22Rv1 (cell line): ENCODE measurements around the gene COQ8A.

ENCODE experiments used
- H3K27ac ChIP-seq: fragments of 450-650 bp; 2 replicates; pipeline ENCODE4 v1.5.1; 2017
- CTCF ChIP-seq: fragments of 450-650 bp; IDR thresholded peaks from 2 replicates; pipeline ENCODE4 v1.5.1; 2017; ENCODE audit warnings: mild to moderate bottlenecking
- ZFX ChIP-seq: fragments of 450-650 bp; IDR thresholded peaks from 2 replicates; pipeline ENCODE4 v1.6.1; 2017; ENCODE audit warnings: antibody characterized with exemption, borderline replicate concordance

Gene COQ8A

GRCh38 chr1:227032396-227032795 lies 92.3 kb downstream of the COQ8A start:
- TF ChIP-seq ZFX, result no peak
- H3K27ac ChIP-seq, result no peak overlapping the region

DNA sequence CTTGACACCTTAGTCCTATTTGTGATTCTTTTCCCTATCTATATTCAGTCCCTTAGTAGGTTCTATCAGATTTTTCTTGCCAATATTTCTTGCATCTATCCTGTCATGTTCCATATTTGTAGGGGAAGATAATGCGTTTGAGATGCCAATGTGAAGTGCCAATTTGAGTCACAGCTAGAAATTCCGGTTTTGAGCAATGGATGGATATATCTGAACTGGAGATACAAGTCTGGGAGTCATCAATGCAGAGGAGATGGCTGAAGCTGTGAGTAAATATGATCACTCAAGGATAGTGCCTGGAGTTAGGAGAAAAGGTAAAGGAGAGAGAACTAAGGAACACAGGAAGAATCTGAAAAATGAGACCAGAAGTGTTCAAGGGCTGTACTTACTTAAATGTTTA lies 93.8 kb downstream of the COQ8A start:
- TF ChIP-seq ZFX, result no peak
- no peak for TF ChIP-seq CTCF
- H3K27ac ChIP-seq, result no peak overlapping the region

- H3K27ac ChIP-seq, result no peak overlapping the region
- TF ChIP-seq ZFX (no peak), CTCF (no peak)
These were observed 95.2 kb downstream of the COQ8A start for GRCh38 chr1:227035316-227035715.

- TF ChIP-seq CTCF, result no peak
- H3K27ac ChIP-seq, result no peak overlapping the region
These were observed 97.0 kb downstream of the COQ8A start for GRCh38 chr1:227037121-227037520.
